ENCODE results near the gene ARVCF. TPM values are rescaled to one million over a fixed set of nuclear protein-coding genes. Genes with fewer than 3 reads are reported as not detected.

ARVCF gene
- total and polyA plus RNA-seq, 9 of the 15 experiments (the other 6 are each of a cell fraction or from before 2014, with no cell fraction given) = 0.03 to 97.4 (median 15.6) TPM

- TF ChIP-seq ZNF609 (CRISPR knock-in tag; IDR thresholded peaks at IDR 0.05; ENCODE audit: borderline replicate concordance) = no peak
- 0 out of 2 replicates have a peak, but pooled peaks have one; percentile 61 for TF ChIP-seq ZNF696 (CRISPR knock-in tag; conservative IDR thresholded peaks at IDR 0.05)
- TF ChIP-seq ATF4 (CRISPR knock-in tag; IDR thresholded peaks at IDR 0.05) = peak; percentile 25; the same call in 1 of the 2 replicates
- TF ChIP-seq ZNF146 (CRISPR knock-in tag; IDR thresholded peaks at IDR 0.05; ENCODE audit: unreplicated experiment) = no peak
- no peak for TF ChIP-seq CCAR2 (IDR thresholded peaks at IDR 0.05; ENCODE audit: low read depth, low read length)
- TF ChIP-seq CTBP1 (IDR thresholded peaks at IDR 0.05; ENCODE audit: borderline replicate concordance) = no peak
- TF ChIP-seq ZNF280B (CRISPR knock-in tag; IDR thresholded peaks at IDR 0.05) = no peak; the same call in 1 of the 2 replicates
- TF ChIP-seq ELF2 (CRISPR knock-in tag; IDR thresholded peaks at IDR 0.05) = no peak
- no peak for TF ChIP-seq ZNF444 (CRISPR knock-in tag; IDR thresholded peaks at IDR 0.05)
- no peak for TF ChIP-seq MTA2 (IDR thresholded peaks at IDR 0.05; ENCODE audit: low read depth)
- no peak for TF ChIP-seq MXD1 (CRISPR knock-in tag; IDR thresholded peaks at IDR 0.05; ENCODE audit: borderline replicate concordance, poor library complexity, severe bottlenecking)
- peak; percentile 8; the same call in 1 of the 2 replicates for TF ChIP-seq GATAD2A (IDR thresholded peaks at IDR 0.05)
- TF ChIP-seq ZNF398 (CRISPR knock-in tag; IDR thresholded peaks at IDR 0.05) = no peak
- no peak for TF ChIP-seq ATF2 (CRISPR knock-in tag; IDR thresholded peaks at IDR 0.05)
- TF ChIP-seq LARP7 (IDR thresholded peaks at IDR 0.05) = no peak
- TF ChIP-seq TBP (optimal IDR thresholded peaks at IDR 0.05; ENCODE audit: low read depth, low read length) = no peak
Measured at GRCh38 chr22:19959587-19960490, 56.8 kb downstream of the ARVCF start (continued).

Data from K562 (cell line).